Calu3 (cell line): ENCODE data around the gene RTP3. TPM values are rescaled to one million over a fixed set of nuclear protein-coding genes. Genes with fewer than 3 reads are reported as not detected.

Source experiments
- BruUV-seq: library from RNA; stranded (reverse); fragments of 400-500 nt; replicated peaks from 2 replicates; lab custom pipeline; 2021; lab: Mats Ljungman, UMichigan
- CTCF ChIA-PET: fragments of 300-600 bp; sonication (Branson Sonifier 250); formaldehyde crosslinking; loops from one replicate; lab custom pipeline; 2022; ENCODE audit warnings: antibody characterized with exemption; lab: Charles Lee
- DNase-seq: peaks from one replicate; pipeline ENCODE4 v3.0.0; 2022
- H3K27ac Mint-ChIP-seq: one replicate; pipeline ENCODE4 v1.8.0; 2022; ENCODE audit warnings: mixed read lengths; ENCODE audit not compliant: unreplicated experiment
- H3K27me3 Mint-ChIP-seq: one replicate; pipeline ENCODE4 v1.8.0; 2022; ENCODE audit warnings: mixed read lengths; ENCODE audit not compliant: unreplicated experiment
- H3K36me3 Mint-ChIP-seq: one replicate; pipeline ENCODE4 v1.8.0; 2022; ENCODE audit warnings: mild to moderate bottlenecking, moderate library complexity, mixed read lengths; ENCODE audit not compliant: insufficient read depth, unreplicated experiment
- H3K4me1 Mint-ChIP-seq: one replicate; pipeline ENCODE4 v1.8.0; 2022; ENCODE audit warnings: mild to moderate bottlenecking, low read depth, mixed read lengths; ENCODE audit not compliant: unreplicated experiment
- H3K4me3 Mint-ChIP-seq: one replicate; pipeline ENCODE4 v1.8.0; 2022; ENCODE audit warnings: mild to moderate bottlenecking, low read depth, moderate library complexity, mixed read lengths; ENCODE audit not compliant: unreplicated experiment
- H3K9me3 Mint-ChIP-seq: one replicate; pipeline ENCODE4 v1.8.0; 2022; ENCODE audit warnings: low read depth, mixed read lengths; ENCODE audit not compliant: unreplicated experiment
- CTCF ChIP-seq: fragments of 200-600 bp; IDR thresholded peaks from one replicate; pipeline ENCODE4 v1.8.0; 2022; ENCODE audit warnings: antibody characterized with exemption; ENCODE audit not compliant: unreplicated experiment
- intact Hi-C: fragments of 100-400 bp; cut with micrococcal nuclease; formaldehyde crosslinking; loops from one replicate; pipeline ENCODE4 v1.10.0; 2022; ENCODE audit not compliant: unreplicated experiment
- total RNA-seq: library from RNA; stranded (reverse); gene quantifications from 2 replicates; pipeline ENCODE4 v1.2.3, GENCODE V29; 2022

RTP3 gene
- total RNA-seq, 1 experiment from 2014 or later = not detected

- CTCF ChIA-PET = no interaction called here
- Mint-ChIP-seq H3K4me1 (no peaks in the 10 kb centered on the region), H3K27me3 (peaks cover 78% of the 10 kb centered on the region), H3K4me3 (no peak overlapping the region), H3K36me3 (no peaks in the 10 kb centered on the region), H3K9me3 (no peaks in the 10 kb centered on the region), H3K27ac (no peak overlapping the region)
- no TSS peak for BruUV-seq
- no peak for TF ChIP-seq CTCF
- no peak for DNase-seq
- intact Hi-C loops = no loop called here
Observed at GRCh38 chr3:46466871-46467403, 30.8 kb upstream of the RTP3 start.

- peaks cover 78% of the 10 kb centered on the region for H3K27me3 Mint-ChIP-seq
- no TSS peak for BruUV-seq
Observed at GRCh38 chr3:46467562-46467961, 30.2 kb upstream of the RTP3 start.

GRCh38 chr3:46468753-46469600 is 28.8 kb upstream of the RTP3 start:
- no peak overlapping the region for H3K4me3 Mint-ChIP-seq
- no peak for TF ChIP-seq CTCF
- intact Hi-C loops = no loop called here
- DNase-seq = no peak
- H3K27ac Mint-ChIP-seq = no peak overlapping the region
- H3K9me3 Mint-ChIP-seq = no peaks in the 10 kb centered on the region
- no TSS peak for BruUV-seq
- CTCF ChIA-PET = no interaction called here
- no peaks in the 10 kb centered on the region for H3K36me3 Mint-ChIP-seq
- peaks cover 78% of the 10 kb centered on the region for H3K27me3 Mint-ChIP-seq
- no peaks in the 10 kb centered on the region for H3K4me1 Mint-ChIP-seq

More at GRCh38 chr3:46467562-46467961, 30.2 kb upstream of the RTP3 start:
- no peaks in the 10 kb centered on the region for H3K9me3 Mint-ChIP-seq
- no peak for TF ChIP-seq CTCF
- no peaks in the 10 kb centered on the region for H3K4me1 Mint-ChIP-seq
- CTCF ChIA-PET = interaction anchor here (0.6 kb wide), 1 partner anchor 174 kb away, joined by 10 read pairs; no protein-coding TSS in a partner anchor
- H3K4me3 Mint-ChIP-seq = no peak overlapping the region
- H3K27ac Mint-ChIP-seq = no peak overlapping the region
- no peak for DNase-seq
- intact Hi-C loops = no loop called here
- H3K36me3 Mint-ChIP-seq = no peaks in the 10 kb centered on the region

- intact Hi-C loops = no loop called here
- no TSS peak for BruUV-seq
- Mint-ChIP-seq H3K9me3 (peaks cover 5% of the 10 kb centered on the region), H3K36me3 (no peaks in the 10 kb centered on the region), H3K27me3 (peaks cover 78% of the 10 kb centered on the region), H3K4me1 (no peaks in the 10 kb centered on the region), H3K4me3 (no peak overlapping the region), H3K27ac (no peak overlapping the region)
- no peak for DNase-seq
- CTCF ChIA-PET = no interaction called here
- TF ChIP-seq CTCF = no peak
Observed at GRCh38 chr3:46469680-46470357, 28.0 kb upstream of the RTP3 start.
